ENCODE data around the gene OR8B3.

DNA sequence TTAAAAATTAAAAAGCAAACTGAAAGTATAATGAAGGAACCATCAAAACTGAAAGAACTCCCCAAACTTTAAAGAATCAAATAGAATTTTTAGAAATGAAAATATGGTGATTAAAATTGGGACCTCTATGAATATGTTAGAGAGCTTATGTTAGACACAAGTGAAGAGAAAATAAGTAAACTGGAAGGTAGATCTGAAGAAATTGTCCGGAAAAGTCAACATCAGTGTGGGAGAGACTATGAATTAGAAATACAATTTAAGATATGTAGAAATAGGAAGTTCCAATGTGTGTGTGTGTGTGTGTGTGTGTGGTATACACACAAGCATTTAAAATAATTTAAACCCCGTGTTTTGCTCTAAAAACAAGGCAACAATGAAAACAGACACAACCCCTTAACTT is 30.8 kb upstream of the OR8B3 start:
- TF ChIP-seq, protein P1, sequence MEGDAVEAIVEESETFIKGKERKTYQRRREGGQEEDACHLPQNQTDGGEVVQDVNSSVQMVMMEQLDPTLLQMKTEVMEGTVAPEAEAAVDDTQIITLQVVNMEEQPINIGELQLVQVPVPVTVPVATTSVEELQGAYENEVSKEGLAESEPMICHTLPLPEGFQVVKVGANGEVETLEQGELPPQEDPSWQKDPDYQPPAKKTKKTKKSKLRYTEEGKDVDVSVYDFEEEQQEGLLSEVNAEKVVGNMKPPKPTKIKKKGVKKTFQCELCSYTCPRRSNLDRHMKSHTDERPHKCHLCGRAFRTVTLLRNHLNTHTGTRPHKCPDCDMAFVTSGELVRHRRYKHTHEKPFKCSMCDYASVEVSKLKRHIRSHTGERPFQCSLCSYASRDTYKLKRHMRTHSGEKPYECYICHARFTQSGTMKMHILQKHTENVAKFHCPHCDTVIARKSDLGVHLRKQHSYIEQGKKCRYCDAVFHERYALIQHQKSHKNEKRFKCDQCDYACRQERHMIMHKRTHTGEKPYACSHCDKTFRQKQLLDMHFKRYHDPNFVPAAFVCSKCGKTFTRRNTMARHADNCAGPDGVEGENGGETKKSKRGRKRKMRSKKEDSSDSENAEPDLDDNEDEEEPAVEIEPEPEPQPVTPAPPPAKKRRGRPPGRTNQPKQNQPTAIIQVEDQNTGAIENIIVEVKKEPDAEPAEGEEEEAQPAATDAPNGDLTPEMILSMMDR (conservative IDR thresholded peaks at IDR 0.05 in 1 of 2, IDR thresholded peaks at IDR 0.05 in 1 of 2; ENCODE audit: low read depth in 1 of 2, low read length in 2 of 2) = no peak
- TF ChIP-seq EZH2 (IDR thresholded peaks at IDR 0.05; ENCODE audit: low read length, missing control alignments) = no peak
